NT2/D1 (cell line): ENCODE results near the gene LRR1.

ENCODE experiments used
- DNase-seq: peaks from one replicate; pipeline ENCODE4 v3.0.0-alpha.2; 2011; ENCODE audit warnings: low read depth, low spot score
- H3K27me3 ChIP-seq: 2 replicates; pipeline ENCODE4 v1.6.0; 2011; ENCODE audit warnings: mild to moderate bottlenecking; ENCODE audit not compliant: insufficient read length, insufficient read depth
- H3K36me3 ChIP-seq: 2 replicates; pipeline ENCODE4 v1.6.1; 2011; ENCODE audit warnings: mild to moderate bottlenecking, low read length, mixed read lengths; ENCODE audit not compliant: insufficient read depth, insufficient read length
- H3K4me1 ChIP-seq: 2 replicates; pipeline ENCODE4 v1.5.1; 2011; ENCODE audit not compliant: insufficient read depth, insufficient read length
- H3K4me3 ChIP-seq: 2 replicates; pipeline ENCODE4 v1.5.1; 2011; ENCODE audit warnings: low read depth; ENCODE audit not compliant: insufficient read length
- H3K9ac ChIP-seq: 2 replicates; pipeline ENCODE4 v1.6.0; 2011; ENCODE audit warnings: low read depth; ENCODE audit not compliant: insufficient read length
- H3K9me3 ChIP-seq: 2 replicates; pipeline ENCODE4 v1.5.1; 2011; ENCODE audit warnings: mild to moderate bottlenecking, low read length; ENCODE audit not compliant: insufficient read depth
- SUZ12 ChIP-seq: IDR thresholded peaks from 2 replicates; pipeline ENCODE4 v1.6.1; 2011; ENCODE audit not compliant: insufficient read length, insufficient read depth; ENCODE audit errors: extremely low read depth
- YY1 ChIP-seq: IDR thresholded peaks from 2 replicates; pipeline ENCODE4 v1.6.1; 2011; ENCODE audit not compliant: insufficient read length, insufficient read depth
- ZNF274 ChIP-seq: IDR thresholded peaks from 2 replicates; pipeline ENCODE4 v1.6.1; 2011; ENCODE audit warnings: mild to moderate bottlenecking, low read depth, low read length

The LRR1 gene

GRCh38 chr14:49622022-49622607 is 23.4 kb downstream of the LRR1 start:
- Histone ChIP-seq H3K27me3 (no peaks in the 10 kb centered on the region), H3K9me3 (no peaks in the 10 kb centered on the region), H3K4me3 (peak overlapping the region; percentile 79), H3K9ac (peak overlapping the region; percentile 87), H3K36me3 (peaks cover 45% of the 10 kb centered on the region), H3K4me1 (no peaks in the 10 kb centered on the region)
- TF ChIP-seq YY1 (no peak), ZNF274 (no peak), SUZ12 (no peak)
- DNase-seq = no peak

- no peaks in the 10 kb centered on the region for H3K27me3 ChIP-seq
- TF ChIP-seq YY1 (no peak), SUZ12 (no peak), ZNF274 (no peak)
- no peak overlapping the region for H3K9ac ChIP-seq
- no peak overlapping the region for H3K4me3 ChIP-seq
- no peaks in the 10 kb centered on the region for H3K9me3 ChIP-seq
- no peaks in the 10 kb centered on the region for H3K4me1 ChIP-seq
- DNase-seq = no peak
- H3K36me3 ChIP-seq = peaks cover 39% of the 10 kb centered on the region
Observed at GRCh38 chr14:49623387-49623786, 24.6 kb downstream of the LRR1 start.

- H3K36me3 ChIP-seq = peaks cover 42% of the 10 kb centered on the region
- TF ChIP-seq YY1 (no peak), SUZ12 (no peak), ZNF274 (no peak)
- no peaks in the 10 kb centered on the region for H3K9me3 ChIP-seq
- no peak overlapping the region for H3K9ac ChIP-seq
- H3K27me3 ChIP-seq = no peaks in the 10 kb centered on the region
- no peak for DNase-seq
- no peak overlapping the region for H3K4me3 ChIP-seq
- no peaks in the 10 kb centered on the region for H3K4me1 ChIP-seq
Observed at GRCh38 chr14:49623941-49624839, 25.4 kb downstream of the LRR1 start.

GRCh38 chr14:49633640-49634546 is 35.2 kb downstream of the LRR1 start:
- peak overlapping the region; percentile 99 for H3K9ac ChIP-seq
- H3K4me3 ChIP-seq = peak overlapping the region; percentile 96
- H3K9me3 ChIP-seq = no peaks in the 10 kb centered on the region
- peak; percentile 90 for DNase-seq
- TF ChIP-seq YY1 (no peak), ZNF274 (no peak), SUZ12 (no peak)
- H3K4me1 ChIP-seq = no peaks in the 10 kb centered on the region
- no peaks in the 10 kb centered on the region for H3K27me3 ChIP-seq
- H3K36me3 ChIP-seq = peaks cover 36% of the 10 kb centered on the region

- DNase-seq = peak; percentile 47
- Histone ChIP-seq H3K4me3 (peak within 1 kb of the TSS; percentile 96), H3K36me3 (peaks cover 37% of the 10 kb centered on the region), H3K9me3 (no peaks in the 10 kb centered on the region), H3K27me3 (no peaks in the 10 kb centered on the region), H3K9ac (peak within 1 kb of the TSS; percentile 99), H3K4me1 (no peaks in the 10 kb centered on the region)
- no peak for TF ChIP-seq SUZ12
Observed at GRCh38 chr14:49634547-49635334, 36.0 kb downstream of the LRR1 start, which contains the start of gene DNAAF2. DNAAF2 (minus strand) TSS chr14:49635244; CDS start chr14:49635149, 95 bp downstream.

GRCh38 chr14:49636866-49637265 is 38.1 kb downstream of the LRR1 start:
- Histone ChIP-seq H3K9ac (no peak overlapping the region), H3K27me3 (no peaks in the 10 kb centered on the region), H3K4me3 (no peak overlapping the region), H3K9me3 (no peaks in the 10 kb centered on the region), H3K36me3 (peaks cover 34% of the 10 kb centered on the region), H3K4me1 (no peaks in the 10 kb centered on the region)
- no peak for DNase-seq
- TF ChIP-seq ZNF274 = no peak
- no peak for TF ChIP-seq YY1
- no peak for TF ChIP-seq SUZ12
